ENCODE measurements around the gene CDK13. TPM values are rescaled to one million over a fixed set of nuclear protein-coding genes. Genes with fewer than 3 reads are reported as not detected.

Gene CDK13
- total RNA-seq, 1 donor from 2014 or later = 45.3 TPM

- Histone ChIP-seq H4K20me1 (ENCODE audit: insufficient read depth, low read length) (peaks cover 6% of the 10 kb centered on the region), H3K9ac (ENCODE audit: low read length) (no peak overlapping the region), H3K36me3 (ENCODE audit: insufficient read depth, low read length) (no peaks in the 10 kb centered on the region), H3K4me3 (ENCODE audit: insufficient read depth, low read depth, low read length) (no peak overlapping the region), H3K79me2 (ENCODE audit: insufficient read depth, low read length) (peaks cover 3% of the 10 kb centered on the region), H3K9me3 (ENCODE audit: insufficient read depth, low read depth, low read length) (no peaks in the 10 kb centered on the region), H3K27me3 (ENCODE audit: insufficient read depth, low read length) (no peaks in the 10 kb centered on the region), H3K4me2 (ENCODE audit: low read length) (no peak overlapping the region), H3K4me1 (ENCODE audit: insufficient read depth, low read length) (no peaks in the 10 kb centered on the region), H2AFZ (ENCODE audit: low read depth, low read length) (no peak overlapping the region), H3K27ac (ENCODE audit: low read depth, low read length) (no peak overlapping the region)
- FAIRE-seq (no peak), DNase-seq (ENCODE audit: low read depth) (no peak)
- Mint-ChIP-seq H3K4me1 (ENCODE audit: low read depth, unreplicated experiment) (no peaks in the 10 kb centered on the region), H3K27ac (ENCODE audit: unreplicated experiment) (no peak overlapping the region), H3K9me3 (ENCODE audit: unreplicated experiment) (no peaks in the 10 kb centered on the region), H3K27me3 (ENCODE audit: low read depth, unreplicated experiment) (no peaks in the 10 kb centered on the region), H3K4me3 (ENCODE audit: unreplicated experiment) (no peak overlapping the region), H3K36me3 (ENCODE audit: low read depth, unreplicated experiment) (peaks cover 3% of the 10 kb centered on the region)
- TF ChIP-seq CTCF (IDR thresholded peaks at IDR 0.05; ENCODE audit: insufficient read depth, low read depth, low read length) (no peak), EZH2 (IDR thresholded peaks at IDR 0.05; ENCODE audit: insufficient read depth, low read length) (no peak)
Measured at GRCh38 chr7:40043164-40043563, 93.1 kb downstream of the CDK13 start.

- Histone ChIP-seq H3K27ac (ENCODE audit: low read depth, low read length) (no peak overlapping the region), H3K9me3 (ENCODE audit: insufficient read depth, low read depth, low read length) (no peaks in the 10 kb centered on the region), H4K20me1 (ENCODE audit: insufficient read depth, low read length) (no peaks in the 10 kb centered on the region), H3K9ac (ENCODE audit: low read length) (no peak overlapping the region), H3K27me3 (ENCODE audit: insufficient read depth, low read length) (no peaks in the 10 kb centered on the region), H2AFZ (ENCODE audit: low read depth, low read length) (no peak overlapping the region), H3K36me3 (ENCODE audit: insufficient read depth, low read length) (no peaks in the 10 kb centered on the region), H3K4me3 (ENCODE audit: insufficient read depth, low read depth, low read length) (no peak overlapping the region), H3K4me2 (ENCODE audit: low read length) (no peak overlapping the region), H3K4me1 (ENCODE audit: insufficient read depth, low read length) (no peaks in the 10 kb centered on the region), H3K79me2 (ENCODE audit: insufficient read depth, low read length) (peaks cover 3% of the 10 kb centered on the region)
- H3K27me3 Mint-ChIP-seq (ENCODE audit: low read depth, unreplicated experiment) = no peaks in the 10 kb centered on the region
- H3K27ac Mint-ChIP-seq (ENCODE audit: unreplicated experiment) = no peak overlapping the region
- FAIRE-seq = no peak
- TF ChIP-seq EZH2 (IDR thresholded peaks at IDR 0.05; ENCODE audit: insufficient read depth, low read length) (no peak), CTCF (IDR thresholded peaks at IDR 0.05; ENCODE audit: insufficient read depth, low read depth, low read length) (peak; percentile 24)
- no peaks in the 10 kb centered on the region for H3K4me1 Mint-ChIP-seq (ENCODE audit: low read depth, unreplicated experiment)
- H3K9me3 Mint-ChIP-seq (ENCODE audit: unreplicated experiment) = no peaks in the 10 kb centered on the region
- H3K4me3 Mint-ChIP-seq (ENCODE audit: unreplicated experiment) = no peak overlapping the region
- H3K36me3 Mint-ChIP-seq (ENCODE audit: low read depth, unreplicated experiment) = peaks cover 3% of the 10 kb centered on the region
- DNase-seq (ENCODE audit: low read depth) = no peak
Measured at GRCh38 chr7:40047661-40048060, 97.6 kb downstream of the CDK13 start.

- no peaks in the 10 kb centered on the region for H3K79me2 ChIP-seq (ENCODE audit: insufficient read depth, low read length)
- no peaks in the 10 kb centered on the region for H3K4me1 ChIP-seq (ENCODE audit: insufficient read depth, low read length)
- no peaks in the 10 kb centered on the region for H3K27me3 Mint-ChIP-seq (ENCODE audit: low read depth, unreplicated experiment)
- no peaks in the 10 kb centered on the region for H3K9me3 ChIP-seq (ENCODE audit: insufficient read depth, low read depth, low read length)
- no peaks in the 10 kb centered on the region for H4K20me1 ChIP-seq (ENCODE audit: insufficient read depth, low read length)
- no peaks in the 10 kb centered on the region for H3K27me3 ChIP-seq (ENCODE audit: insufficient read depth, low read length)
- H3K27ac Mint-ChIP-seq (ENCODE audit: unreplicated experiment) = no peak overlapping the region
- DNase-seq (ENCODE audit: low read depth) = peak; percentile 2
- H3K9ac ChIP-seq (ENCODE audit: low read length) = no peak overlapping the region
- no peaks in the 10 kb centered on the region for H3K9me3 Mint-ChIP-seq (ENCODE audit: unreplicated experiment)
- H3K27ac ChIP-seq (ENCODE audit: low read depth, low read length) = no peak overlapping the region
- no peaks in the 10 kb centered on the region for H3K36me3 ChIP-seq (ENCODE audit: insufficient read depth, low read length)
- no peak overlapping the region for H3K4me2 ChIP-seq (ENCODE audit: low read length)
- no peak overlapping the region for H2AFZ ChIP-seq (ENCODE audit: low read depth, low read length)
- no peak overlapping the region for H3K4me3 ChIP-seq (ENCODE audit: insufficient read depth, low read depth, low read length)
- H3K4me3 Mint-ChIP-seq (ENCODE audit: unreplicated experiment) = no peak overlapping the region
- no peaks in the 10 kb centered on the region for H3K36me3 Mint-ChIP-seq (ENCODE audit: low read depth, unreplicated experiment)
- peaks cover 2% of the 10 kb centered on the region for H3K4me1 Mint-ChIP-seq (ENCODE audit: low read depth, unreplicated experiment)
- TF ChIP-seq CTCF (IDR thresholded peaks at IDR 0.05; ENCODE audit: insufficient read depth, low read depth, low read length) (no peak), EZH2 (IDR thresholded peaks at IDR 0.05; ENCODE audit: insufficient read depth, low read length) (no peak)
- no peak for FAIRE-seq
Measured at GRCh38 chr7:40057292-40057691, 107.2 kb downstream of the CDK13 start.

Data from astrocyte (in vitro differentiated cells and primary cell).